GM08714 (cell line): ENCODE results near the gene C1orf50.
"Not testable (repeated sequence)": the region's sequence is repeated elsewhere in the genome, so short reads cannot be mapped to it uniquely, and the experiment has no call there.

Source experiments
- H3K4me3 ChIP-seq: fragments of 200-500 bp; sonication (Bioruptor generic); 2 replicates; pipeline ENCODE4 v1.5.1; 2014; ENCODE audit warnings: mild to moderate bottlenecking, low read length, inconsistent platforms
- ZNF274 ChIP-seq: IDR thresholded peaks from 2 replicates; pipeline ENCODE4 v1.6.1; 2012; ENCODE audit warnings: mild to moderate bottlenecking, low read depth, low read length

The C1orf50 gene

DNA sequence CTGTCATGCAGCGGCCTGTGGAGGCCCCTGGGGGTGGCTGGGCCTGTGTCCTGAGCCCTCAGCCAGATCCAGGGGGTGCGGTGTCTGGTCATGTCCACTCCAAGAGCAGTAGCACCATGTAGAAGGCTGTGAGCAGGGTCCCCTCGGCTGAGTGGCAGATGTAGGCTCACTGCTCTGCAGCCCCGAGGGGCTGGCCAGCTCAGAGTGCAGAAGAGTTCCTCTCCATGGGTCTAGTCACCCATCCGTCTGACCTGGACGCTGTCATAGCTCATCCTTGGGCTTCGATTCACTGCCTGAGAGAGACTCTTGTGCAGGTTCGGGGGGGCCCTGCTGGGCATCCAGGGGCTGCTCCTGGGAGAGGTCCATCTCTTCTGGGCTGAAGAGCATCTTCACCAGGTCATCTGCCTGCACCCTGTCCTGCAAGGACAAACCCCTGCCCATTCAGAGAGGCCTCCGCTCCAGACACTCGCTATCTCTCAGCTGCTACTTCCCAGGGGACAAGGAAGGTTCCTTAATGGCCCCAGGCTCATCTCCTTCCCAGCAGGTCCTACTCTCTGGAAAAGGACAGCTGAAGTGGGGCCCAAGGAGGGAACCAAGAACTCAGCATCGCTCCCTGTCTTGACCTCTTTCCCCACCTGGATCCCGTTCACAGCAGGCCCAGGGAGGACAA lies 20.5 kb upstream of the C1orf50 start:
- TF ChIP-seq ZNF274, result no peak
- no peak overlapping the region for H3K4me3 ChIP-seq

DNA sequence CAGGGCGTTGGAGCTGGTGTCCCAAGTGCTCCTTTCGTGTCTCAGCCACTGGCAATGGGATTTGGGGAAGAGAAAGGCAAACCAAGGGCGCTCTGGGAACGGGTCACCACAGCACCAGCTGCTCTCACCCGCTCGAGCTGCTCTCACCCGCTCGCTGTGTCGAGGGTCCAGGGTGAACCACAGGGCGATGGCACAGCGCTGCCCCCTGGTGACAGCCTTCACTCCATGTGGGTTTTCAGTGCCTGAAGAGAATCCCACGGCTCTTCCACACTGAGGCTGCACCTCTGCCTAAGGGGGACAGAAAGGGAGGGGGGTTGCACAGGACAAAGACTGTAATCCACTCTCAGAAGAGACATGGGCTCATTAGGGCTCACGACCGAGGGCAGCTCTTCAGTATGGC lies 19.9 kb upstream of the C1orf50 start:
- no peak overlapping the region for H3K4me3 ChIP-seq
- no peak for TF ChIP-seq ZNF274

DNA sequence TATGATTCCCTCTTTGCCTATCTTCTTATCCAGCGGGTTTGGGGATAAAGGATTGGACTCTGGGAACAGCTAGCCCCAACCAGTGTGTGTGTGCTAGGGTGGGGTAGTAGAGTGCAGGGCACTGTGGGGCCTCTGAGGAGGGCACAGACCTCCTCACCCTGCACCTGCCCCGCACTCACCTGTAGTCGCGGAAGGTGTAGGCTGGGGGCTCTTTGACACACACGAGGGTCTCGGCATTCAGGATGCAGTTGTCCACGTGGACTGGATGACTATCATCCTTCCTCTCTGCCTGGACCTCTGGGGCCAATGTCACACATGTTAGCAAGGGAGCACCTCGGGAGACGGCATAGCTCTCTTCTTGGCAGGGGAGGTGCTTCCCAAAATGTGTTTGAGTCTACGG lies 19.0 kb upstream of the C1orf50 start:
- TF ChIP-seq ZNF274, result no peak
- no peak overlapping the region for H3K4me3 ChIP-seq

DNA sequence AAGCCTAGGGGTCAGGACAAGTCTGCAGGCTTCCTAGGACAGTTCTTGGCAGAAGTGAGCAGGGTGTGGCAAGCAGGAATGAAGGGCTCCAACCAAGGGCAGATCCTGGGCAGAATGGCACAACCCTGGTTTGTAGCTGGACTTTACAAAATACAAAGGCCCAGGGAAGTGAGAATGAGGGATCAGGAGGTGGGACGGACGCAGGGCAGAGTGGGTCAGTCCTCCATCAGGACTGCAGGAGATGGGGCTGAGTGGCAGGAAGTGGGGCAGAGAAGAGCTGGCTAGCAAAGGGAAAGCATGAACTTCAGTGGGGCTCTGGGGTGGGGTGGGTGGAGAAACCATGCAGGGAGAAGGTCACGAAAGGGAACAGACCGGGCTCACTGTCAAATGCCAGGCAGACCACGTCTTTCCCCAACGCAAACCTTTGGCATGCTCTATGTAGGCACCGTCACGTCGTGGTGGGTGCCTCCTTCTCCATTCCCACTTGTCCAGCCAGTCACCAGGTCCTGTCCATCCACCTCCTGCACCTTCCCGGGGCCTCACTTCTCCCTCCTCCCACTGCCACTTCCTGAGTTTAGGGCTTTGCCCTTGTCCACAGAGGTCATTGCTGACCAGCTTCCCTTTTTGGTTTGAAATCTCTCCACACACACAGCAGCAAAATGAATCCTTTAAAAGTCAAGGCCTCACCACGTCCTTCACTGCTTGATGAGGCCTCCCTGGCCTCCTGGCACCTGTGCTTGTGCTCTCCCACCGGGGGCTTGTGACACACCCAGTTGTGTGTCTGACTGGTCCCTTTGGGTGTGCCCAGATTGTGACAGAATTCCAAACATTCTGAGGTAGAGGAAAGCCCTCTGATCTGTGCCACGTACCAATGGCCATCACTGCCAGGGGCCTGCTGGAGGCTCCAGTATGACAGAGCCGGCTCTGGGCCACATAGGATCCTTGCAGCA lies 18.3 kb upstream of the C1orf50 start:
- no peak for TF ChIP-seq ZNF274
- no peak overlapping the region for H3K4me3 ChIP-seq

DNA sequence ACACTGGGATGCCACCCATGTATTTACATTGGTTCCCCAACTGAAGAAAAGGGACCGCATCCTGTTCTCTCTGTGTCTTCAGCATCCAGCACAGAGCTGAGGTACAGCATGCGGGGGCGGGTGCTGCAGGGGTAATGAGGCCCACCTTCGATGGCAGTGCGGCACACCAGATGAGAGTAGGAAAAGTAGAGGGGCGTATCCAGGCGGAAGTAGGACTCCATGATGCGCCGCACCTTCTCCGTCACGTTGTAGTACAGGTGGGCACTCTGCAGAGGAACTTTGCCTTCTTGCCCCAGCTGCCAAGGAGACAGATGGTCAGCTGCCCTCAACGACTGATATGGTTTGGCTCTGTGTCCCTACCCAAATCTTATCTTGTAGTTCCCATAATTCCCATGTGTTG lies 17.0 kb upstream of the C1orf50 start:
- no peak for TF ChIP-seq ZNF274

DNA sequence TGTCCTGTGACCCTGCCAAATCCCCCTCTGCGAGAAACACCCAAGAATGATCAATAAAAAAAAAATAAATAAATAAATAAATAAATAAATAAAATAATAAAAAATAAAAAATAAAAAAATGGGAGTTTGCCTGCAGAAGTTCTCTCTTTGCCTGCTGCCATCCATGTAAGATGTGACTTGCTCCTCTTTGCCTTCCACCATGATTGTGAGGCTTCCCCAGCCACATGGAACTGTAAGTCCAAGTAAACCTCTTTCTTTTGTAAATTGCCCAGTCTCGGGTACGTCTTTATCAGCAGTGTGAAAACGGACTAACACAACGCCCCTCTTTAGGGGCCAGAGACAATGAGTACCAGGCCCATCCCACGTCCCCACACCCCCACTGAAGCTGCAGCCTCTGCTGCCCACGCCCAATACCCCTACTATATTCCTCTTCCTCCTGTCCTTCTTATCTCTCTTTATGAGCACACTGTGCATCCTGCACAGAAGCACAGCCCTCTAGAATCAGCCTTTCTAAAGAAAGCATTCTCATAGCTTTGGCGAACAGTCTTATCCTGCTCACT lies 15.5 kb upstream of the C1orf50 start:
- not testable (repeated sequence) for H3K4me3 ChIP-seq

More for the DNA sequence above, 17.0 kb upstream of the C1orf50 start:
- H3K4me3 ChIP-seq, result no peak overlapping the region

DNA sequence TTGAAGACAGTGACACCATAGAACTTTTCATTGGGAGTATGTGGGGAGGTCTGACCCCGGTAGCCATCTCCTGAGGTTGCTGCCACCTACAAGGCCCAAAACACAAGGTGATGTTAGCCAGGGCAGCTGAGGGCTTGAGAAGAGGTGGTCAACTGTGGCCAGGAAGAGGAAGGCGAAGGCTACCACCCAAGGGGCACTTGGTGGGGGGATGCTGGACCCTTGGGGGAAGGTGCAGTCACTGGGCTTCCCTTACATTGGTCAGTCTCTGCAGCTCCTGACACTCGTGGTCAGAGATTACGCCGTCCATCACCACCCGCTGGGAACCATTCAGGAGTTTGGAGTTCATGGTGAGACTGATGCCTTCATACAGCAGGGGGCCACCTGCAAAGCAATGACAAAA lies 14.8 kb upstream of the C1orf50 start:
- TF ChIP-seq ZNF274, result no peak

DNA sequence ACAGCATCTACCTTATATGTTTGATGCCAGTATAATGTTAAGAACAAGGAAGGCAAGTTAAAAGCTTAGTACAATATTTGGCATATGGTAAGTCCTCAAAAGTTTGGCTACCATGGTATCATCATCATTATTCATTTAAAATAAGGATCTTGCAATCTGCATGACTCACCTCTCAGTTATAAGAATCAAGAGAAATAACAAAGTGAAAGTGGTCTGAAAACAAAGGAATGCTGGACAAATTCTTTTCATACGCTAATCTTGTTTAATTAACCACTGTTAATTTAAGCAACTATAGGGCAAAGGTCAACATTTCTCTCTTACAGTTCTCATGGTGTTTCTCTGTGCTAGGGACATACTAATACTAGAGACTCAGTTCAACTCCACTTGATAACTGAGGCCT lies 14.0 kb upstream of the C1orf50 start:
- TF ChIP-seq ZNF274, result no peak
- H3K4me3 ChIP-seq, result no peak overlapping the region

More for the DNA sequence above, 14.8 kb upstream of the C1orf50 start:
- no peak overlapping the region for H3K4me3 ChIP-seq

DNA sequence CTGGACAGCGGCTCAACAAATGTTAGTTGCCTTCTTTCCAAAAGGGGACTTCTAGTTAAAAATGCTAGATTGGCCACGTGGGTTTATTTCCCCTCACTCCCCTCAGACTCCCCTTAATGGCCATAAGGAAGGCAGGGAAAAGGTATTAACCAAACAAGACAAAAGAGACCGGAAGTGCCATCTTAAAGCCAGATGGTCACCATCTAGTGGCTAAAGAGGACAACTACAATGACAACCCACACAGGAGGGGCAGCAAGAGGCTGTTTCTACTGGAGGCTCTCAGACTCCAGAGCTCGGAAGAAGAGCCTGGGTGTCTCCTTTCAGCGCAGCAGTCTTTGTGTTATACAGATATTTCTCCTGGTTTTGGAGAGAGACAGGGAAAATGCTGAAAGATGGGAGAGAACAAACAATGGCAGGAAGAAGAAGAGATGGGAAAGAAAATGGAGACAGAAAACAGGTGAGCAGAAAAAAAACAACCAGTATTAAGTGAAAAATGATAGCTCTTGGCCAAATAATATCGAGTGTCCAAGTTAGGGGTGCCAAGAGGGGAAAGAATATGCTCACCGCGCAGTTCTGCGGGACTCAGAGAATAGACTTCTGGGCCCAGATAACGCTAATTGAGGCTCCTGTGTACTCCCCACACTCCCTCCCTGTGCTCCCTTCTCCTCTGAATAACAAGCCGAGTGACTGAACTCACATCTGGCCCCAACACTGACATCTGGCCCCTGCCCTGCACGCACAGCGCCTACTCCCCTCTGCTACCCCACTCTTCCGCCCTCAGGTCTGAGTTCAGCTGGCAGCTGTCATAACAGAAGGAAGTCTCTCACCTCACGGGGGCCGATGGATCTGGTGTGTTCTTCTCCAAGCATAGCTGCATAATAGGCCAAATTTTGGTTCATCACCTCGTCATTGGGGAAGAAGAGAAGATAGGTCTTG lies 9.8 kb upstream of the C1orf50 start:
- TF ChIP-seq ZNF274, result no peak
- no peak overlapping the region for H3K4me3 ChIP-seq

DNA sequence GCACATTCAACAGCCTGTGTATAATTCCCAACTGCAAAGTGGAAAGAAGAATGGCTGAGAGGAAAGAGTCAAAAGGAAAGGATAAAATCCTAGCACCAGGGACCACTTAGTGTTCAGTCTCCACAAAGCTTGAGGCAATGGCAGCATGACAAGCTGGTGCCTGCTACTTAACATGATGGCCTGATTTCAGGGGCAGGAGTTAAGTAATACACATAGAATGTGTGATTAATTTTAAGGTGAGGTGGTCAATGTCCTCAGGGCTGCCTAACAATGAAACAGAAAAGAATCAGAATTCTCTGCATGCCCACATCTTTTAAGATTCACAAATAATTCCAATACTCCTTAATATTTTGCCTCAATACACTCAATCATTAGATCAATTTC lies 9.2 kb upstream of the C1orf50 start:
- no peak overlapping the region for H3K4me3 ChIP-seq
- TF ChIP-seq ZNF274, result no peak

DNA sequence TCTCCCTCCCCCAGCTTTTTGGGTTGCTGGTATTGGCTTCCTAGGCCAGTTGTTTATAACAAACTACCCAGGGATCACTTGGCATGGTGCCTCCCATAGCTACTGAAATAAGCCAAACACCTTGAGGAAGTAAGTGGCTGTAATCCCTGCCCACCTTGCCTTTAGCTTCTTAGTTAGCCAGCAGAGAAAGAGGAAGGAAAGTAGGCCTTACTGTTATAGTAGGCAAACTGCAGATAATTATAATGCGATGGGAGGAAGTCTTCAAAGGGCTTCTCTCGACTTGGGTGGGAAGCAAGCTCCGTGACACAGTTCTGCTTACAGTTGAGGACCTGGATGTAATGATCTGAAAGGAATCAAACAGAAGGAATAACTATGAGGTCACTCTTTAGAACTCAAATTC lies 8.4 kb upstream of the C1orf50 start:
- TF ChIP-seq ZNF274, result no peak
- no peak overlapping the region for H3K4me3 ChIP-seq

DNA sequence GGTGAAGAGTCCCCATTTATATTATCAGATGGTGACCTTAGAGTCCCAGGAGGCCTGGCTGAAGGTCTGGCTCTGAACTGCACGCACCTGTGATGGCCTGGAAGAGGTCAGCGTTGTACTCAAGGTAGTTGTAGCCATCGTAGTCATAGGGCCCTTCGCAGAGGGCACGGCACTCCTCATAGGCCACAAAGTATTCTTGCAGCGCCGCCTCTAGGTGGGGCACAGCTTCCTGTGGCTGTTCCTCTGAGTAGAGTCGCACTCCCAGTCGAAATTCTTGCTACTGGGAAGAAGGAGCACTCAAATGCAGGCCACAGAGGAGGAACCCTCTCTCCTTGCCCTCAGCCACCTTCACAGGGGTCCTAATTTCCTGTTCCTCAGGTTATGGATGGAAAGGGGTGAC lies 7.9 kb upstream of the C1orf50 start:
- TF ChIP-seq ZNF274, result no peak
- H3K4me3 ChIP-seq, result no peak overlapping the region

DNA sequence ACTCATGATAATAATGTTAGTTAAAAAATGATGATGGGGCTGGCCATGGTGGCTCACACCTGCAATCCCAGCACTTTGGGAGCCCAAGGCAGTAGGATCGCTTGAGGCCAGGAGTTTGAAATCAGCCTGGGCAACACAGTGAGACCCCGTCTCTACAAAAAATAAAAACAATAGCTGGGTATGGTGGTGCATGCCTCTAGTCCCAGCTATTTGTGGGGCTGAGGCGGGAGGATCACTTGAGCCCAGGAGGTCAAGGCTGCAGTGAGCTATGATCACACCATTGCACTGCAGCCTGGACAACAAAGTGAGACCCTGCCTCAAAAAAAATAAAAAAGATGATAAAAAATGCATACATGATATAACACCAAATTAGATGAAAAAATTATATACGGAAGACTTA lies 5.5 kb upstream of the C1orf50 start:
- H3K4me3 ChIP-seq, result no peak overlapping the region
- TF ChIP-seq ZNF274, result no peak

DNA sequence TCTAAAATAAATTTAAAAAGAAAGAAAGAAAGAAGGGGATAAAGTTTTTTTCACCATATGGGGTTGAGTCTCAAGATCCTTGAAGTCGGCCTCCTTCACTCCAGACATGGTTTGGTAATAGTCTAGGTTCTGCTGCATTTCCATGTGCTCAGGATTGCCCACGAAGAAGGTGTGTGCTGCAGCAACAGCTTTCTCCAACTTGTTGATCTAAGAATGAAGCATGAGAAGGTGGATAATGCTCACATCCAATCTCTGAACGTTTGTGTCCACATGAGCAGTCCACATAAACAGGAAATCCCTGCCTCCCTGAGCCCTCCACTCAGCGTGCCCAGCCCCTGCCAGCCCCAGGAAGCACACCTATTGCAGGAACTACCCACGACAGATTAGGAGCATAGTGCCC lies 4.8 kb upstream of the C1orf50 start:
- no peak for TF ChIP-seq ZNF274
- no peak overlapping the region for H3K4me3 ChIP-seq
